H1 (cell line): Measurements from ENCODE around the gene TCIRG1. TPM values are rescaled to one million over a fixed set of nuclear protein-coding genes. Genes with fewer than 3 reads are reported as not detected.
A peak's percentile ranks its signal among the peaks of the same experiment; 100 is the strongest.

ENCODE experiments used
- CTCF ChIA-PET: fragments of 300-600 bp; sonication (Branson Sonifier 250); formaldehyde crosslinking; loops from one replicate; lab custom pipeline; 2021; ENCODE audit not compliant: partially characterized antibody; lab: Charles Lee
- POLR2A ChIA-PET: fragments of 300-600 bp; sonication (Branson Sonifier 250); formaldehyde crosslinking; loops from one replicate; lab custom pipeline; 2021; ENCODE audit warnings: inconsistent platforms; ENCODE audit not compliant: partially characterized antibody; lab: Charles Lee
- DNase-seq, 2 experiments: peaks; one replicate each; pipeline versions ENCODE4 v3.0.0 to v3.0.0-alpha.2; 2010 to 2022; ENCODE audit warnings: low spot score in 2 of 2, low read depth in 1 of 2, mixed read lengths in 1 of 2
- FAIRE-seq: peaks from 2 replicates; lab custom pipeline; 2011; peaks lifted over from hg19 to GRCh38; lab: Jason Lieb, UNC
- H2AFZ ChIP-seq: 2 replicates; pipeline ENCODE4 v1.8.1; 2012; ENCODE audit warnings: low read length, inconsistent platforms
- H2AK5ac ChIP-seq: 2 replicates; pipeline ENCODE4 v1.6.1; 2013; ENCODE audit warnings: low read depth, low read length
- H2BK120ac ChIP-seq: replicated peaks from 2 replicates; pipeline ENCODE3; 2013; ENCODE audit warnings: low read depth, low read length, inconsistent platforms
- H2BK12ac ChIP-seq: 2 replicates; pipeline ENCODE4 v1.6.1; 2013; ENCODE audit warnings: low read depth, low read length
- H2BK15ac ChIP-seq: 2 replicates; pipeline ENCODE4 v1.6.1; 2013; ENCODE audit warnings: low read length
- H2BK20ac ChIP-seq: 2 replicates; pipeline ENCODE4 v1.6.1; 2013; ENCODE audit warnings: low read length
- H2BK5ac ChIP-seq: 2 replicates; pipeline ENCODE4 v1.6.1; 2013; ENCODE audit warnings: low read depth, low read length
- H3K14ac ChIP-seq: 2 replicates; pipeline ENCODE4 v1.6.1; 2013; ENCODE audit warnings: inconsistent platforms; ENCODE audit not compliant: insufficient read length
- H3K18ac ChIP-seq: 2 replicates; pipeline ENCODE4 v1.6.1; 2013; ENCODE audit warnings: low read length; ENCODE audit errors: extremely low read depth
- H3K23ac ChIP-seq: 2 replicates; pipeline ENCODE4 v1.6.1; 2013; ENCODE audit warnings: inconsistent platforms; ENCODE audit not compliant: insufficient read length
- H3K23me2 ChIP-seq: 2 replicates; pipeline ENCODE4 v1.6.1; 2013; ENCODE audit warnings: low read depth, low read length
- H3K27ac ChIP-seq: 2 replicates; pipeline ENCODE4 v1.6.1; 2011; ENCODE audit warnings: low read depth, low read length, inconsistent platforms
- H3K27me3 ChIP-seq, 4 experiments: replicated peaks in 1 of 4; 1 replicate in 1 of 4; 2 replicates in 3 of 4; pipeline versions ENCODE4 v1.6.1 to v1.8.1; 2011 to 2013; ENCODE audit warnings: low read length in 3 of 4, mild to moderate bottlenecking in 3 of 4, inconsistent platforms in 2 of 4, mixed read lengths in 2 of 4, moderate library complexity in 1 of 4; ENCODE audit not compliant: control insufficient read depth in 3 of 4, insufficient read depth in 3 of 4; ENCODE audit errors: extremely low read depth in 1 of 4
- H3K36me3 ChIP-seq, 4 experiments: 2 replicates each; pipeline versions ENCODE4 v1.6.1 to v1.8.1; 2011 to 2013; ENCODE audit warnings: mild to moderate bottlenecking in 4 of 4, low read length in 3 of 4, moderate library complexity in 2 of 4, control low read depth in 1 of 4, inconsistent platforms in 1 of 4; ENCODE audit not compliant: insufficient read depth in 4 of 4, control insufficient read depth in 2 of 4
- H3K4ac ChIP-seq: replicated peaks from 2 replicates; pipeline ENCODE3; 2013; ENCODE audit warnings: low read length, low read depth, mixed read lengths, inconsistent platforms; ENCODE audit not compliant: insufficient read length
- H3K4me1 ChIP-seq, 4 experiments: replicated peaks in 1 of 4; 1 replicate in 1 of 4; 2 replicates in 3 of 4; pipeline versions ENCODE4 v1.6.1 to v1.8.1; 2011 to 2013; ENCODE audit warnings: low read length in 3 of 4, inconsistent platforms in 2 of 4, mixed read lengths in 1 of 4; ENCODE audit not compliant: insufficient read depth in 4 of 4, control insufficient read depth in 3 of 4
- H3K4me2 ChIP-seq, 2 experiments: 2 replicates each; pipeline versions ENCODE4 v1.6.1 to v1.8.1; 2011 to 2013; ENCODE audit warnings: low read depth in 2 of 2, low read length in 2 of 2, control low read depth in 1 of 2, inconsistent platforms in 1 of 2, mild to moderate bottlenecking in 1 of 2; ENCODE audit not compliant: insufficient read depth in 1 of 2
- H3K4me3 ChIP-seq, 4 experiments: fragments of 200-600, 300-600 bp in 1 of 4; sonication (generic), shearing (Covaris generic), sonication (Bioruptor Twin) in 1 of 4; 2 replicates each; pipeline versions ENCODE4 v1.5.1 to v1.8.1; 2011 to 2016; ENCODE audit warnings: low read length in 4 of 4, low read depth in 3 of 4, control low read depth in 2 of 4, inconsistent platforms in 2 of 4, mild to moderate bottlenecking in 2 of 4, mixed read lengths in 1 of 4, moderate library complexity in 1 of 4; ENCODE audit not compliant: insufficient read depth in 2 of 4; ENCODE audit errors: extremely low read depth in 1 of 4
- H3K56ac ChIP-seq: replicated peaks from 2 replicates; pipeline ENCODE3; 2013; ENCODE audit warnings: low read depth, mild to moderate bottlenecking, mixed read lengths, low read length, inconsistent platforms; ENCODE audit not compliant: insufficient read length
- H3K79me1 ChIP-seq: 2 replicates; pipeline ENCODE4 v1.6.1; 2013; ENCODE audit warnings: low read depth, low read length, control low read depth
- H3K79me2 ChIP-seq, 2 experiments: 2 replicates each; pipeline versions ENCODE4 v1.6.1 to v1.8.1; 2012 to 2013; ENCODE audit warnings: low read length in 2 of 2, mild to moderate bottlenecking in 2 of 2, inconsistent platforms in 1 of 2; ENCODE audit not compliant: insufficient read depth in 2 of 2, control insufficient read depth in 1 of 2
- H3K9ac ChIP-seq, 4 experiments: replicated peaks in 1 of 4; 1 replicate in 1 of 4; 2 replicates in 3 of 4; pipeline versions ENCODE4 v1.6.1 to v1.8.1; 2011 to 2013; ENCODE audit warnings: low read depth in 3 of 4, low read length in 3 of 4, control low read depth in 2 of 4, mild to moderate bottlenecking in 2 of 4, moderate library complexity in 2 of 4, inconsistent platforms in 1 of 4; ENCODE audit errors: extremely low read depth in 1 of 4
- H3K9me3 ChIP-seq, 2 experiments: 2 replicates each; pipeline versions ENCODE4 v1.6.1 to v1.8.1; 2012 to 2013; ENCODE audit warnings: mild to moderate bottlenecking in 2 of 2, moderate library complexity in 2 of 2, control low read depth in 1 of 2, inconsistent platforms in 1 of 2, low read depth in 1 of 2, low read length in 1 of 2, mixed read lengths in 1 of 2; ENCODE audit not compliant: insufficient read depth in 2 of 2
- H4K20me1 ChIP-seq, 2 experiments: replicated peaks in 1 of 2; 2 replicates each; pipeline versions ENCODE3 to v1.8.1; 2011 to 2013; ENCODE audit warnings: inconsistent platforms in 2 of 2, low read length in 2 of 2, mild to moderate bottlenecking in 1 of 2; ENCODE audit not compliant: insufficient read depth in 2 of 2, control insufficient read depth in 1 of 2
- H4K5ac ChIP-seq: 2 replicates; pipeline ENCODE4 v1.6.1; 2013; ENCODE audit warnings: low read length, low read depth, mixed read lengths, inconsistent platforms; ENCODE audit not compliant: insufficient read length
- H4K8ac ChIP-seq: 2 replicates; pipeline ENCODE4 v1.8.0; 2013; ENCODE audit warnings: mild to moderate bottlenecking, moderate library complexity, low read length, inconsistent platforms; ENCODE audit not compliant: insufficient read depth; ENCODE audit errors: extremely low read depth
- H4K91ac ChIP-seq: replicated peaks from 2 replicates; pipeline ENCODE3; 2013; ENCODE audit warnings: low read length, mixed read lengths, inconsistent platforms; ENCODE audit not compliant: insufficient read length
- ASH2L ChIP-seq: fragments of 200-600, 300-600 bp; sonication (generic); IDR thresholded peaks from one replicate; pipeline ENCODE4 v1.7.1; 2017; ENCODE audit warnings: low read length
- ATF2 ChIP-seq: IDR thresholded peaks from 2 replicates; pipeline ENCODE4 v1.6.1; 2012; ENCODE audit warnings: low read length, inconsistent platforms
- BRCA1 ChIP-seq: IDR thresholded peaks from 2 replicates; pipeline ENCODE4 v1.6.1; 2012; ENCODE audit warnings: low read depth, low read length, improper control_type of control experiment
- CHD2 ChIP-seq: IDR thresholded peaks from 2 replicates; pipeline ENCODE4 v1.6.1; 2012; ENCODE audit warnings: low read length, improper control_type of control experiment
- POLR2A ChIP-seq, 2 experiments: IDR thresholded peaks; 1 replicate in 1 of 2; 2 replicates in 1 of 2; pipeline ENCODE4 v1.6.1; 2011; ENCODE audit warnings: low read depth in 2 of 2, low read length in 2 of 2, mild to moderate bottlenecking in 2 of 2; ENCODE audit errors: control extremely low read depth in 1 of 2
- POLR2AphosphoS5 ChIP-seq: IDR thresholded peaks from 2 replicates; pipeline ENCODE4 v1.6.1; 2011; ENCODE audit warnings: low read depth, low read length
- TAF1 ChIP-seq: IDR thresholded peaks from 2 replicates; pipeline ENCODE4 v1.6.1; 2011; ENCODE audit warnings: mild to moderate bottlenecking, low read depth, low read length
- TBP ChIP-seq: IDR thresholded peaks from 2 replicates; pipeline ENCODE4 v1.6.1; 2011; ENCODE audit warnings: low read depth, low read length, improper control_type of control experiment
- TCF12 ChIP-seq: IDR thresholded peaks from 2 replicates; pipeline ENCODE4 v1.6.1; 2011; ENCODE audit warnings: low read depth, mild to moderate bottlenecking, low read length
- YY1 ChIP-seq: IDR thresholded peaks from 2 replicates; pipeline ENCODE4 v1.6.1; 2011; ENCODE audit warnings: low read depth, mild to moderate bottlenecking, low read length
- WGBS, 2 experiments: shearing (Covaris generic) in 1 of 2; methylation state at CpG; one replicate each; pipeline versions ENCODE4 v1.1.6 to v1.1.7; 2013 to 2015; ENCODE audit warnings: low lambda C conversion rate in 2 of 2, mixed read lengths in 2 of 2, inconsistent platforms in 1 of 2, low coverage in 1 of 2, missing lambda C conversion rate in 1 of 2; ENCODE audit not compliant: insufficient replicate concordance in 2 of 2, insufficient coverage in 1 of 2, insufficient read length in 1 of 2; ENCODE audit errors: extremely low coverage in 1 of 2, missing lambda C conversion rate in 1 of 2; 5-methylcytosine and 5-hydroxymethylcytosine counted together
- polyA plus RNA-seq, 7 experiments: library from polyadenylated mRNA; depleted of rRNA in 3 of 7; stranded (reverse) in 5 of 7; unstranded in 2 of 7; fragments of >200 nt in 5 of 7; fragments of 200-250 nt in 2 of 7; gene quantifications; 1 replicate in 5 of 7; 2 replicates in 1 of 7; 4 replicates in 1 of 7; pipeline versions ENCODE4 v1.2.1 to v1.2.3, GENCODE V29; 2011 to 2013; ENCODE audit warnings: missing spikeins in 2 of 7, mixed read lengths in 2 of 7
- total RNA-seq: library from RNA; stranded (reverse); fragmentation: NEBNext Ultra II Directional; extraction: Animal tissue kit (Norgen Biotek cat#: 25700); gene quantifications from 2 replicates; pipeline ENCODE4 v1.2.1, GENCODE V29; 2021
- TF ChIP-seq, protein P1 (sequence below): IDR thresholded peaks from 2 replicates; pipeline ENCODE4 v1.6.1; 2011; ENCODE audit warnings: low read length, improper control_type of control experiment

TCIRG1 gene
- total and polyA plus RNA-seq, 2 of the 8 experiments (the other 6 are each of a cell fraction or from before 2014, with no cell fraction given) = 25.3 to 39.6 TPM

GRCh38 chr11:68038226-68038717 lies 553 bp upstream of the TCIRG1 start:
- no peak overlapping the region for H3K27ac ChIP-seq
- no peak overlapping the region for H3K23ac ChIP-seq
- peak overlapping the region; percentile 26 to 77; a peak in 3 of 4 replicates for H3K4me2 ChIP-seq
- peak overlapping the region; percentile 71; the same call in 1 of the 2 replicates for H2BK5ac ChIP-seq
- H2BK20ac ChIP-seq = 0 out of 2 replicates have a peak overlapping the region, but pooled peaks have one; percentile 61
- no peaks in the 10 kb centered on the region for H3K9me3 ChIP-seq
- H3K36me3 ChIP-seq = peaks cover 2 to 11% (median 8%) of the 10 kb centered on the region in 4 experiments; a peak in 7 of 8 replicates
- peak overlapping the region; percentile 60; the same call in 1 of the 2 replicates for H2AK5ac ChIP-seq
- peak overlapping the region; percentile 59 for H3K56ac ChIP-seq
- H4K91ac ChIP-seq = peak overlapping the region; percentile 88
- DNase-seq (no peak), FAIRE-seq (no peak)
- H3K14ac ChIP-seq = no peak overlapping the region
- POLR2A ChIA-PET = interaction anchor here (0.9 to 16.6 kb wide), 14 partner anchors 8 to 170 kb away, joined by 3 to 183 read pairs (median 4); partner anchors contain the start of gene CHKA
- no peaks in the 10 kb centered on the region for H3K27me3 ChIP-seq
- peak overlapping the region; percentile 33; the same call in 1 of the 2 replicates for H2BK12ac ChIP-seq
- H2AFZ ChIP-seq = no peak overlapping the region
- H3K79me2 ChIP-seq = no peaks in the 10 kb centered on the region
- H2BK120ac ChIP-seq = peak overlapping the region; percentile 83
- H4K20me1 ChIP-seq = peaks cover 0 to 2% of the 10 kb centered on the region in 2 experiments
- H3K23me2 ChIP-seq = no peaks in the 10 kb centered on the region; the same call in 1 of the 2 replicates
- H4K8ac ChIP-seq = peak overlapping the region; percentile 90
- H3K9ac ChIP-seq = peak overlapping the region in 2 of 4 experiments; percentile 29 to 48; a peak in 2 of 7 replicates
- peak overlapping the region; percentile 59 for H4K5ac ChIP-seq
- H3K4ac ChIP-seq = peak overlapping the region; percentile 94
- H3K4me1 ChIP-seq = peaks cover 4 to 25% (median 20%) of the 10 kb centered on the region in 4 experiments
- CTCF ChIA-PET = interaction anchor here (1.6 to 2.3 kb wide), 3 partner anchors 13 to 30 kb away, joined by 3 to 6 read pairs (median 4); no protein-coding TSS in a partner anchor
- peak overlapping the region; percentile 22 to 66 (median 42); a peak in 4 of 8 replicates for H3K4me3 ChIP-seq
- 54% methylated on average over 13 of the region's 13 CpGs; no CpG with 5 or more reads in 1 of the 2 experiments for WGBS, 2 experiments
- peak overlapping the region; percentile 97 for H3K18ac ChIP-seq
- H2BK15ac ChIP-seq = peak overlapping the region; percentile 81; the same call in 1 of the 2 replicates
- H3K79me1 ChIP-seq = no peaks in the 10 kb centered on the region; the same call in 1 of the 2 replicates
- no peak for TF ChIP-seq POLR2AphosphoS5
- no peak for TF ChIP-seq POLR2A (IDR thresholded peaks at IDR 0.05; ENCODE audit: control extremely low read depth in 1 of 2, low read depth in 2 of 2, low read length in 2 of 2)
- no peak for TF ChIP-seq TBP
- TF ChIP-seq TCF12 = no peak
- TF ChIP-seq ASH2L = no peak
- TF ChIP-seq TAF1 = no peak
- TF ChIP-seq ATF2 = no peak
- TF ChIP-seq, protein P1, sequence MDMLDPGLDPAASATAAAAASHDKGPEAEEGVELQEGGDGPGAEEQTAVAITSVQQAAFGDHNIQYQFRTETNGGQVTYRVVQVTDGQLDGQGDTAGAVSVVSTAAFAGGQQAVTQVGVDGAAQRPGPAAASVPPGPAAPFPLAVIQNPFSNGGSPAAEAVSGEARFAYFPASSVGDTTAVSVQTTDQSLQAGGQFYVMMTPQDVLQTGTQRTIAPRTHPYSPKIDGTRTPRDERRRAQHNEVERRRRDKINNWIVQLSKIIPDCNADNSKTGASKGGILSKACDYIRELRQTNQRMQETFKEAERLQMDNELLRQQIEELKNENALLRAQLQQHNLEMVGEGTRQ = no peak
- TF ChIP-seq YY1 = no peak
- no peak for TF ChIP-seq CHD2
- no peak for TF ChIP-seq BRCA1
